T-helper 2 cell treated with Interferon-gamma antibody and Interleukin-4, amounts not matched to agents 100 ng/mL and 5 ng/mL, for 36 hours (primary cell): ENCODE data around the gene OVCH1. TPM values are rescaled to one million over a fixed set of nuclear protein-coding genes. Genes with fewer than 3 reads are reported as not detected.

Experiments used
- intact Hi-C: fragments of 100-400 bp; cut with micrococcal nuclease; formaldehyde crosslinking; loops from one replicate; pipeline ENCODE4 v1.15.1; 2023
- total RNA-seq: library from RNA; stranded (reverse); gene quantifications from 2 replicates; pipeline ENCODE4 v1.2.3, GENCODE V29; 2022

The OVCH1 gene, protein sequence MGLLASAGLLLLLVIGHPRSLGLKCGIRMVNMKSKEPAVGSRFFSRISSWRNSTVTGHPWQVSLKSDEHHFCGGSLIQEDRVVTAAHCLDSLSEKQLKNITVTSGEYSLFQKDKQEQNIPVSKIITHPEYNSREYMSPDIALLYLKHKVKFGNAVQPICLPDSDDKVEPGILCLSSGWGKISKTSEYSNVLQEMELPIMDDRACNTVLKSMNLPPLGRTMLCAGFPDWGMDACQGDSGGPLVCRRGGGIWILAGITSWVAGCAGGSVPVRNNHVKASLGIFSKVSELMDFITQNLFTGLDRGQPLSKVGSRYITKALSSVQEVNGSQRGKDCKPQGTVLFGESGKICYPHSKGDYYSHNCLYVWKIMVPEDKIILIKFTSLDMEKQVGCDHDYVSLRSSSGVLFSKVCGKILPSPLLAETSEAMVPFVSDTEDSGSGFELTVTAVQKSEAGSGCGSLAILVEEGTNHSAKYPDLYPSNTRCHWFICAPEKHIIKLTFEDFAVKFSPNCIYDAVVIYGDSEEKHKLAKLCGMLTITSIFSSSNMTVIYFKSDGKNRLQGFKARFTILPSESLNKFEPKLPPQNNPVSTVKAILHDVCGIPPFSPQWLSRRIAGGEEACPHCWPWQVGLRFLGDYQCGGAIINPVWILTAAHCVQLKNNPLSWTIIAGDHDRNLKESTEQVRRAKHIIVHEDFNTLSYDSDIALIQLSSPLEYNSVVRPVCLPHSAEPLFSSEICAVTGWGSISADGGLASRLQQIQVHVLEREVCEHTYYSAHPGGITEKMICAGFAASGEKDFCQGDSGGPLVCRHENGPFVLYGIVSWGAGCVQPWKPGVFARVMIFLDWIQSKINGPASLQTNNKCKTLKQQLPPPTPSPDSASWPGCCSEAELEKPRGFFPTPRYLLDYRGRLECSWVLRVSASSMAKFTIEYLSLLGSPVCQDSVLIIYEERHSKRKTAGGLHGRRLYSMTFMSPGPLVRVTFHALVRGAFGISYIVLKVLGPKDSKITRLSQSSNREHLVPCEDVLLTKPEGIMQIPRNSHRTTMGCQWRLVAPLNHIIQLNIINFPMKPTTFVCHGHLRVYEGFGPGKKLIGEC
- not detected in 2 replicates for total RNA-seq

DNA sequence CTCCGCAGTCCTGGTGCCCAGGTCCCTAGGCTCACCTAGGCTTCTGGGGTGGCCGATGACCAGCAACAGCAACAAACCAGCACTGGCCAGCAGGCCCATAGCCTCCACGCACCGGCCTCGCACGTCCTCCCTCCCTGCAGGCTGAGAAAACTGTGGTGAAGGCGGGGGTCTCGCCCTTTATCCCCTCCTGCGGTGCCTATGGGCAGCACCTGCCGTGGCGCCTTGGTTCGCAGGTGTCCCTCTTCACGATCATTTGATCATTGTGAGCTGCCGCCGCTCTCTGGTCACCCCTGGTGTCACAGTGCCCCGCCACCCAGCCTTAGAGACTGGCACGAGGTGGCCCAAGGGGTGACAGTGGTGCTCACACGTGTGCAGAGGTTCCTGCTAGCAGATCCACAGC is at the start of gene OVCH1:
Gene OVCH1 (minus strand): TSS at position 99 of the 400 bp plus-strand sequence. CDS start 0 bp downstream, at position 99.
- intact Hi-C loops = no loop called here

DNA sequence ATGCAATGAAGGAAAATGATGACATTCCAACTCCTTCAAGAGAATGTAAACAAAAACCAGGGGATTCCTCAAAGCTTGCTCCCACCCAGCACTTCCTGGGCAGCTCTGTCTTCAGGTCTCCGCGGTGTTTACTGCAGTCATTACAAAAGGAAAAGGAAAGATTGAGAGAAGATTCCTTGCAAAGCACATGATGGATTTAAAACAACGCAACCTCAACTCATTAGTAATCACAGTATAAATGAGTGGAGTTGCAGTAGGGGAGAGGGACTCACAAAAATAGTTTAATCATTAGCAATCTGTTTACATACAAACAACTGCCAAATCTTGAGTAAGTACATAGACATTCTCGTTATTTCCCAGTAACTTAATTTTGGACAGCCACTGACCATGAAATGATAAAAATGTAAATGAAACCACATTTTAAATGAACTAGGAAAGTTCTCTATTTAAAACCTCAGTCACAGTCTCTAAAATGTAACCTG is 49.7 kb upstream of the OVCH1 start:
- intact Hi-C loops = no loop called here

DNA sequence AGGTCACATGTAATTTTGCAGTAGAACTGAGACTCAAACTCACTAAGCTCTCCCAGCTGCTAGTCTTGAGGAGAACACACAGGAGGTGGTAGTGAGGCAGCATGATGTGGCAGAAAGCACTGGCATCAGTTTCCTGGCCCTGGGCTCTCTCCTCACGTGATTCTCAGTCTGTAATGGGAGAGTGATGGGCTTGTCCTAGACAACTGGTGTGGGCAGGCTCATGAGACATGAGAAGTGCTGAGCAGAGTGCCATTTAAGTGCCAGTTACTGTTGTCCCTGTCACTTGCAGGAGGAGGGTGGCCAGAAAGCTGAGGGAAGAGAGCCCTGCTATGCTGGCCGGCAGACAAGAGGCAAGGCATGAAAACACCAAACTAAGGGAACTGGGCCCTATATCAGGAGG is 48.5 kb upstream of the OVCH1 start:
- intact Hi-C loops = no loop called here

DNA sequence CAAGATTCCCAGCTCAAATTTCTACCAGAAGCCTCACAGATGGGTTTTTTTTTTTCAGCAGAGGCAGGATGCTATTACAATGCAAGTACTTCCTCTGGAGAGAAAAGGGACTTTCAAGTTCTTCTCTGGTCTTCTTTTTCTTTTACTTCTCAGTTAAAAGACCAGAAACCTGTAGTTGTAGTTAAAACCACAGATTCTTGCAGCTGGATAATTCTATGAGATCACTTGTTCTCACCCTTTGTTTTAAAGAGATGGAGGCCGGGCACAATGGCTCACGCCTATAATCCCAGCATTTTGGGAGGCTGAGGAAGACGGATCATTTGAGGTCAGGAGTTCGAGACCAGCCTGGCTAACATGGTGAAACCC is 47.6 kb upstream of the OVCH1 start:
- intact Hi-C loops = no loop called here

DNA sequence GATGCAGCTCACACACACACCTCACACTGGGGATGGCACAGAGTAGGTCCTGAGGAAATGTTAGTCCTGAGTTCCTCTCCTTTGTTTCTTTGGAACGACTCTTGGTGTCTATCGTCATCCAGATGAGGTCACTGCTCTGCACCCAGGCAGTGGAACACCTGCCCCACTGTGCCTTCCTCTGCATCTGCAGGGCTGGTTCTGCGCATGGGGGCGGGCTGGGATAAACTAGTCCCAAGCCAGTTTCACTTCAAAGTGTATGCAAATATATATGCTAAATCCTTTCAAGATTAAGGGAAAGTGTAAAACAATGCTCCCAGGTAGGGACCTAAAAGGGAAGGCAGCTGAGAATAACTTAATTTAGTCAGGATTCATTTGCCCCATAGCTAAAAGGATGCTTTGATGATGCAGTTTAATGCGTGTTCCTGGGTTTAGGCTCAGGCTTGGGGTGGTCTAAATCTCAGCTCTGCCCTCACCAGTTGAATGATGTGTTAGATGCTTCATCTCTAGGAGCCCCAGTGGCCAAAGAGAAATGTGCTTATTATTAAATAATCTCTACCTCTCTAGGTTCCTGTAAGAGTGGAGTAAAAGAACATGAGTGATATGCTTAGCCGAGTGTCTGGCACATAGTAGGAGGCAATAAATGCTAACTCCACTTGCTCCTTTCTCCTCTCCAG is 47.1 kb upstream of the OVCH1 start:
- intact Hi-C loops = no loop called here

DNA sequence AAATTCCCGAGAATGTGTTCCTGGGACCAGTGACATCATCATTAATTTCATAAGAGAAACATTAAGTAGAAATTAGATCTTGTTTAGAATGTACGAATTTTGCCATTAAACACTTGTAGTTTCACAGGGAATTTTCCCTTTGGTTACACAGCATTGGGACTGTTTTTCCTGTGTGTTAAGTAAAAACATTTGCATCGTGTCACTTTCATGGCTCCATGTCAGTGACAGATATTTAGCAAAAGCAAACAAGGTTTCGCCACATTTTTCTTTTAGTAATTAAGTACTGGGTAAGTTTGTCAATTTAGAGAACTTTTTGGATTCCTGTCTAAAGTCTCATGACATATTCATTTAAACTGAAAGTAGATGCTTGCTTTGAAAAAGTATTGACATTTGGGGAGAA is 45.5 kb upstream of the OVCH1 start:
- intact Hi-C loops = no loop called here

DNA sequence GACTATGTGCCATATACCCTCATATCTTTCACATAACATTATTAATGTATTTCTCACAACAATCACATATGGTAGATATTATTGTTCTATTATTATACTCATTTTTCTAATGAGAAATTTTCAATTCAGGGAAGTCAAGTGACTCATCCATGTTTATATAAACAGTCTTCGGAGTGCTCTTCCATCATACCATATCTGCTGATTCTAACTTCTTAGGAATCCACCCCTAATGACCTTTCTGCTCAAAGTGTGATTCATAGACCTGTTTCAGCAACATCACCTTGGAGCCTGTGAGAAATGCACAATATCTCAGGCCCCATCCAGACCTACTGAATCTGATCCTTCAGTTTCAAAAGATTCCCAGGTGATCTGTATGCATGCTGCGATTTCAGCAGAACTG is 39.8 kb upstream of the OVCH1 start:
- intact Hi-C loops = no loop called here

DNA sequence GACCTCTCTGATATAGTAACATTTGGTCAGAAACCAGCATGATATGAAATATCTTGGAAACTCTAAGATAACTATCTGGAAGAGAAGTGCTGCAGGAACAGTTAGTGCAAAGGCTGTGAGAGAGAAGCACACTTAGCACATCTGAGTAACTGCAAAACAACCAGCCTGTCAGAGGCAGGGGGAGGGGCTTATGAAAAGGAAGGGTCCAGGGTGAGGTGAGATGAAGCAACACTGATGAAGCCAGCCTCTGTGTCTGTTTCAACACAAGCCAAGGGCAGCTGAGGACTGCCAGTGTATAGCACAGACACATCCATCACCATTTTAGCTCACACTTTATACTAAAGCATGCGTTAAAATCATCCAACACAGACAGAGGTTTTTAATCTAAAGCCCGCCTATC is 37.4 kb upstream of the OVCH1 start:
- intact Hi-C loops = no loop called here

DNA sequence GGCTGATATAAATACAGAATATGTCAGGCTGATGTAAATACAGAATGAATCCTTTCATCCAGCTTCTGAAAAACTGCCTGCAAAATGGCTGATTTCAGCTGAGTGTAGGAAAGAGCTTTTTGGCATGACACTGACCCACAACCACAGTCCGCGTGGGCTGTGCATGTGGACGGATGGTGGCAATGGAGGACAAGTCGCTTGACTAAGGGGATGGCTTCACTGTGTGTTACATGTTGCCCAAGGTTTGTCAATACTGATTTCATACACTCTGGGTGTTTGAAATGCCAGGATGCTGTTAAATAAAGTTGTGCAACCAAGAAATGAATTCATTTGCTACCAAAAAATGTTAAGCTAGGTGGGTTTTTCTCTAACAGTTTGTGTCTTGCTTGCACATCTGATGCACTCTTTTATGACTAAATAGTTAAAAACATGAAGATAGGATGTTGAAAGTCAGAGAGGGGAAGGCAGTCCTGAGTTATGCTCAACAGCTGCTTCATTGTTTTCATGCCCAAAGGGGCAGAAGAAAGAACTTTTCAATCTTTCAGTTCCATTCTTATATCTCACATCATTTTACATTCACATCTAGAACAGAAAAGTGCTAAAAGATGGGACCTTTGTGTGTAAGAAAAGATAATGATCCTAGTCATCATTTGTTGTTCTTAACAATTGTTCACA is 36.5 kb upstream of the OVCH1 start:
- intact Hi-C loops = no loop called here

DNA sequence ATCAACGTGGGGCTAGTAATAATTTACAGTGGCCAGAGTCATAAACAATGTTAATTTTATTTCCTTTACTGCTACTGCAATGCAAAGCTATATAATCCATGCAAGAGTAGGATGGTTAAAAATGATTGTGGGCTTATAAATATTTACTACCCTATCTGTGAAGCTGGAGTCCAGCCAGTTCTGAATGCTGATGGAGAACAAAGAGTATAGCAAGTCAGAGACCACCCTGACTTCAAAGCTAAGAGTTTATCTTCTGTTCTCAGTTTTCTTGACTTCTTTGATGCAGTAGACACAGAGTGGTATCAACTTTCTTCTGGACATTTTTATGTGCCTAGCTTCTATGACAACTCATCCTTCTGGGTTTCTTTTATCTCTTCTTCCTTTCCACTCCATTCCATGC is 34.0 kb upstream of the OVCH1 start:
- intact Hi-C loops = no loop called here

DNA sequence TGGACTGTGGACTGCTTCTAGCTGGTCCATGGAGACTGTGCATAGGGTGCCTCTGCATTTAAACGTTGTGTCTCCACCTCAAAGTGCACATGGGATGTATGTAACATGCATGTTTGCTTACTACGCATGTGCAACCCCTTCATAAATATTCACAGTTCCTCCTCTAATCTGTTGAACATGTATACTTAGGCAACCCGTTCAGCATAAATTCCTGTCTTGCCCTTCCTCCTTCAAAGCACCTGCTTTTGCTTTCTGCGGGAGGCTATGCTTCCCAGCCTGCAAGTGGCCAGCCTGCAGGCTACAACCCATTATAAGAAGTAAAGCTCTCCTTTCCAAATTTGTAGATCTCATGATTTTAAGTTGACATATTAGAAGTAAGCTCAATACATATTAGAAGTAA is 33.0 kb upstream of the OVCH1 start:
- intact Hi-C loops = no loop called here

DNA sequence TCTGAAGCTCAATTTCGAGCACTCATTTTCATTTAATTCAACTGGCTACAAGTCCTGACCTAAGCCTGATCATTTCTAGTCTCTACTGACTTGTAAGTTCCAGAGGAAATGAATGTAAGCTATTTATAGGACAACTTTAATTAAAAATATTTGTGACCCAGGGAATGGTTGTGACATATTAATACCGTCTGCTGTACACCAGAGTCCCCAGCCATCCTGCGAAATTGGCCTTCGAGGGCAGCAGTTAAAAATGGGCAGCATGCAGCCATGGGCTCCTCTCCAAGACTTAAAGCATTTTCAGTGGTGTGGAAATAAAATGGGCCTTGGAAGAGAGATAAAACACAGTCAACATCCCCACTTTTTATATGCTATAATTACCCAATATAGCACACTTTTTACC is 30.7 kb upstream of the OVCH1 start:
- intact Hi-C loops = no loop called here

DNA sequence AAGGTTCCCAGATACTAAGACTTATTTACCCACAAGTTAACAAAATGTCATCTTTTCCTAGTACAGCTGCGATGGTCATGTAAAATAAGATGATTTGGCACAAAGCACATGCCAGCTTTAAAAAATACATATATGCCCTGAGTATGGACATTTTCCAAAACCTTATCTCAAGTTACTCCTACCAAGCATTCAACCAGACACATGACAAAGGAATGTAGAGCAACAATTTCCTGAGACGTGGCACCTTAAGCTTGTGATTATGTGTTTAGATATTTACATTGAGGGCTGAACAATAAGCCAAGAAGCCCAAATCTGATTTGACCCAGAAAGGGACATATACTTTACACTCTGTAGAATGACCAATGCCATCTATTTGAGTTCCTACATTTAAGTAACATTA is 24.5 kb upstream of the OVCH1 start:
- intact Hi-C loops = no loop called here

DNA sequence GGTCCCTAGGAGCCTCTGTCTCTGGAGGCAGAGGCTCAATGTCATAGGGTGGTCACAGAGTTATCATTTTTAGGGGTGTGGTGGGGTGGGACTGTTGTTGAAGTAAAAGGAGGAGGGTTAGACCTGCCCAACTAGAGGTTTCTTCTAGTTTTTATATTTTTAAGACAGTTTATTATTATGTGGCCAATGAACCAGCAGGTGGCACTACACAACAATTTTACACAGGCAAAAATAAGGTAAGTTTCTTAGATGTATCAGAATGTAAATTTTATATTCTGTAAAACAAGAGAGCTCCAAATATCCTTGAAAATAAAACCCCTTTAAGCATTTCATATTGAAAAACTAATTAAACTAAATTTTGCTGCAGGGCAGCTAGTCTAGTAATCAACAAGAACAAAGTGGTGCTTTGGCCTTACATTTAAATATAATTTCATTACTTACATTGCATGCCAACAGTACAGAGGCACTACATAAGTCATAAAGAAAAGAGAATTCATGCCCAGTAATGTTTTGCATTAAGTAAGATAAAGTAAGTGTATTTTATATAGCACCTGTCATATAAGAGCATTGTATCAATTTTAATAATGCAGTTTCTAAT is 22.2 kb upstream of the OVCH1 start:
- intact Hi-C loops = loop anchor here (1.0 kb wide), 2 partner anchors 1288 to 1325 kb away; no protein-coding TSS in a partner anchor

DNA sequence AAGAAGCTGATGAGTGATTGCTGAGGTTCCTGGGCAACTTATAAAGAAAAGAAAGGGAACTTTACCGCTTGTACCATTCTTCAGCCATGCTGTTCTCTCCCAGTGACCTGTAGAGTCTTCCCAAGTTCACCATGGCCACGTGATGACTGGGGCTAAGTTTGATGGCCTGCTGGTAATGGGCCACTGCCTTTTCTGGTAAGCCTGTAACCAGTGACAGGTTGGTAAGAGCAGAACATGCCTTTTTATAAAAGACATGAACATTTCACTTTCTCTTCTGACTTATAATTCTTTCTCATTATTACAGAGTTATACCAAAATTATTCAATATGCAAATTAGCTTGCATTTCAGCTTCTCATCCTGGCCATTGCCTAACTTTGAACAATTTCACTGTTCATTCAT is 20.9 kb upstream of the OVCH1 start:
- intact Hi-C loops = no loop called here

DNA sequence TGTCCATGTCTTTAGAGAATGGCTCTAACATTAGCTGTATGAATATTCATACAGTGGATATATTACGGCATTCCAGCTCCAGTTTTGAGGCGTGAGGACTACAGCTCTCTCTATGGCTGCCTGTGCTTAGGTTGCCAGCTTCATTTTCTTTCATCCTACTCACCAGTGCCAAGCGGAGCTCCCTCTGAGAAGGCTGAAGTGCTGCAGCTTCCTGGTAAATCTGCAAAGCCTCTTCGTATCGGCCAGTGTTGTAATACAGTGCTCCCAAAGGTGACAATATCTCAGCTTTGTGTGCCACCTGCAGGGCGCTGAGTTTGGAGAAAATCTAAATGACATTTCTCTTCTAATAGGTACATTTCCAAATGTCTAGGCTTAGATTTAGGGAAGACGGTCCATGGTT is 19.8 kb upstream of the OVCH1 start:
- intact Hi-C loops = no loop called here

DNA sequence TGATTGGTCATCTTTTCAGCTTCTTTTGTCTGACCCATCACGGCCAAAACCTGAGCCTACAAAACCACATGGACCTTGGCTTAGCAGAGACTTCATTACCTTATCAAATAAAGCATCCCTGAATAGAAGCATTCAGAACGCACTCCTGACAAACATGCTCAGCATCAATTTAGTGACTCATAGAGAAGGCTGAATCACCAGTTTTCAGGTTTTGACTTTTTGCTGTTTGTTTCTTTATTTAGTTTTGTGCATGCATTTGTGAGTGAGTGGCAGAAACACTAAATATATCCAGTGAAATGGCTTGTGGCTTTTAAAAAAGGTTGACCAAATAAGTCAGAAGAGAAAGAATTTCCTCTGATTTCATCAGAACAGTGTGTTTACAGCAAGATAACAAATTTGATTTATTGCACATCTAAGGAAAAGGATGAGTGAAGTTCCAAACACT is 19.0 kb upstream of the OVCH1 start:
- intact Hi-C loops = no loop called here

DNA sequence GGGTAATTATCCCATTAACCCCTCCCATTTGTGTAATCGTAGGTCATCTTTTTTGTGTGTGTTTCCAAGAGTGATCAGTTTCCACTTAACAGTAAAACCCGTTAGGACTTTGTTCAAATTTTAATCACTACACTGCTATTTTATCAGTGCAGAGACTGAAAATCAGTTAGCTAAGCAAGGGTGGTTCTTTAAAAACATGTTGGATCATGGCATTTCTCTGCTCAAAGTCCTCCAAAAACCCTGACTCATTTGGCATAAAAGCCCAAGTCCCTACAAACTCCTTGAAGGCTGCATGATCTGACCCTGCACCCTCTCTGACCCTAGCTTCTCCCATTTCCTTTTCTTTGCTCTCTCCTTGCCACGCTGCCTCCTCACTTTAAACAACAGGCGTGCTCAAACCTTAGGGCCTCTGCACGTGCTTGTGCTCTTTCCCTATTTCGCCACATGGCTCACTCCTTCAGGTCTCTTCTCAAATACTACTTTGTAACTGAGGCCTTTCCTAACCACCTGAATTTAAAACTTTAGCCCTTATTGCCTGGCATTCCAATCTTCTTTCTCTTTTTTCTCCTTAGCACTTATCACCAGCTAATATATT is 13.2 kb upstream of the OVCH1 start:
- intact Hi-C loops = no loop called here

DNA sequence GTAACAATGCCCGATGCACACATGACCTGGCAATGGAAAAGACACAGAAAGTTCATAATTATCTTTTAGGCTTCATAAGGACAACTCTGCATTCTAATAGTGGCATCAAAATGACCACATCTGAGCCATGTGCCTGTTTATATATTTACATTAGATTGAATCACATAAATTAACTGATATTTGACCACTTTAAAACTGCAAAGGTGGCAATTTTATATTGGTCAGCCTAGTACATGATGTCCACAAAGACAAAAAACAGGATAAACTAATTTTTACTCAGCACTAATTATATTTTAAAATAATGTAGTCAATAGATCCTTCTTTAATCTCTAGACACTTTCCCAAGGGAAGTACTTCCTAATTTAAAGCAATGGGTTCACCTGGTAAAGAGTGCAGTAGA is 12.0 kb upstream of the OVCH1 start:
- intact Hi-C loops = no loop called here

DNA sequence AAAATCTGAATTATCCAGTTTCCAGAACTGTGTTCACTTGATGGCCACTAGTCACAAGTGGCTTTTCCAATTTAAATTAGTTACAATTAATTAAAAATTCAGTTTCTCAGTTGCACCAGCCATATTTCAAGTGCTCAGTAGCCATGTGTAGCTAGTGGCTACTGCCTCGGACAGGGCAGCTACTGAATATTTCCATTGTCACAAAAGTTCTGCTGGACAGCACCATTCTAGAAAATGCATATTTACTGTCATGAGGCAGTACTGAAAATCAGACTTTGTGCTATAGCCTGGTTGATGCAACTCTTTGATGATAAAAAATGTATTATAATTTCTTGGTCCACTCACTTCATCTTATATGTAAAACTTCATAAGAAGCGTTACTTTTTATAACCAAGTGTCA is 11.5 kb upstream of the OVCH1 start:
- intact Hi-C loops = no loop called here
